ENCODE measurements around the gene GSE1. TPM values are rescaled to one million over a fixed set of nuclear protein-coding genes. Genes with fewer than 3 reads are reported as not detected.
A peak's percentile ranks its signal among the peaks of the same experiment; 100 is the strongest.

Gene GSE1
- total RNA-seq, 1 experiment from 2014 or later = 11.3 TPM

DNA sequence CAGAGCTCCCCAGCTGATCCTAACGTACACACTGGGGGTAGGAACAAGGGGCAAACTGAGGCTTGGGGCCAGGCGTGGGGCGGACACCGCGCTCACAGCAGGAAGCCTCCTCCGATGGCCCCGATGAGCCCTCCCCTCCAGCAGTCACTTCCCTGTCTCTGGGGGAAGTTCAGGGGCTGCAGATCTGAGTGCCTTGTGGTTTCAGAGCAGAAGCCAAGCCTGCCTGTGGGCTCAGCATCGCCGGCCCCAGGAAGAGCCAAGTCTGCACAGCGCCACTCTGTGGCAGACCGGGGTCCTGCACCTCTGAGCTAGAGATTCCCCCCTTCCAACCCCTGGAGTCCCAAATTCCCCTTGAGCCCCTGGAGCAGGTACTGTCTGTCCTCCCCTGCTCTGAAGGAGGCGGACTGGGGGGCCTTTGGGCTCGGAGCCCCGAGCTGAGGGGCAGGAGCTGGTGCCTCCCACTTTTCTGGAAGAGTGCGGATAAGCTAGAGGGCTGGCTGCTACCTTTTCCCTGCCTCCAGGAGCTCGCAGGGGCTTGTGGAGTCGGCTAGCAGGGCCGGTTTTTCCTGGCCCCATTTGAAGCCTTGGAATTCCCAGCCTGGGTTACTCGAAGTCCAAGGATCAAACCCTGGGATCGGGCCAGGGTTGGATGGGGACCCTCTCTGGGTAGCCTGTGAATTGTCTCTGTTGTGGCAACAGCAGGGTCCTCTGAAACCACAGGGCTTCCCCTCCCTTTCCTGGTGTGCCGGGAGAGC is 2.9 kb downstream of the GSE1 start:
- peak; percentile 53 for DNase-seq (ENCODE audit: extremely low read depth, low read depth)

DNA sequence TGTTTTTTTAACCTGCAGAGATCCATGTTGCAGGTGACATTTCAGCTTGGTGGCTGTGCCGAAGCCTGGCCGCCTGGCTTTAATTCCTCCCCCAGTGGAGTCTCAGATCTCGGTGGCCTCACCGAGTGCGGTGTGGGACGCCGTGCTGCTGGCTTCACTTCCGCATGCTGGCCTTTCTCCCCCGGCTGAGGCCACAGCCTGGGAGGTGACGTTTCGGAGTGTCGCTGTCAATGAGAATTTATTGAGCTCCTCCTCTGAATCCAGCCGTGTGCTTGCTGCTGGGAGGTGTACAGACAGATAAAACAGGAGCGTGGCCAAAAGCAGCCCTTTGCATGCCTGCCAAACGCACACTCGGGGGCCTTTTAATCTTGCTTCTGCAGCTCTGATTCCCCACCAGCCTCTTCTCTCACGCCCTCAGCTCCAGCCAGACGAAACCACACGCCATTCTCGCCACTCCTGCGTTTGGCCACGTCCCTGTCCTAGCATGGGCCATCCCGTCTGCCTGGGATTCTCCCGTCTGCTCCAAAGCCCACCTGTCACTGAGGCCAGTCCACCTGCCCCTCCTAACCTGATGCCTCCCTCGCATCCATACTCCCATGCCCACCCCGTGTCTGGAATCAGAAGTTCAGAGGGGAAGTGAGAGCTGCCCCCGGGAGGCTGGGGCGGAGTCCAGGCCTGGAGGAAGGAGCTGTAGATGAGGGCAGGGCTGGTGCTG is 3.6 kb downstream of the GSE1 start:
- DNase-seq (ENCODE audit: extremely low read depth, low read depth) = no peak

- no peak for DNase-seq (ENCODE audit: extremely low read depth, low read depth)
Measured at GRCh38 chr16:85617948-85618347, 4.8 kb downstream of the GSE1 start.

- no peak for DNase-seq (ENCODE audit: extremely low read depth, low read depth)
Measured at GRCh38 chr16:85618521-85618920, 5.4 kb downstream of the GSE1 start.

DNA sequence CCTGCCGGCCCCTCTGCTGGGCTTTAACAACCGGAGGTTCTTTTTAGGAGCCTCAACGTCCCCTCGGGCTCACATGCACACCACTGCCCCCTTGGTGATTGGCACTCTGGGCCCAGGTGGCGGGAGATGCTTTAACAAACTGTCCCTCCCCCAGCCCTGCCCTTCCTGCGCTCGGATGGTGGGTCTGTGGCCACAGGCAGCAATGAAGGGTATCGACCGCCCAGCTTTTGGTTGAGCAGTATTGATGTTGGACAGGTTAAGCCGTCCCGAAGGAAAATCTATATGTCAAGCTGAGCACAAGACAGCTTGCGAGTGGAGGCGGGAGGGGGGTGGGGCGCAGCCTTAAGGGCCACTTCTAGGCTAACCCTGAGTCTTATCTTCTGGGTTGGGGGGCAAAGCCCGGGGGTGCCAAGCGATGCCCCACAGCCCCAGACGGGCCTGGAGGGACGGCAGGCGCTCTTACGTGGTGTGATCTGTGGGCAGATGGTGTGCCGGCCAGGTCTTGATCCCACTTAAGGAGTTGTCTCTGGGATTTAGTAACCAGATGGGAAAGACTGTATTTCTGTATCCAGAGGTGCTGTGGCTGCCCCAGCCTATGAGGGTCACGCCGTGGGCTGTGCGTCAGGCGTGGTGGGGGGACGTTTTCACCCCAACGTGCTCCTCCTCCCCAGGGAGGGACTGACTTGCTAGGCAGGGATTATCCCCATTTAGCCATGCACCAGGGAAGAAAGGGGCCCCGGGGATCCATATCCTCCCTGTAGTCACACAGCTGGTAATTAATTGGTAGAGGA is 6.2 kb downstream of the GSE1 start:
- DNase-seq (ENCODE audit: extremely low read depth, low read depth) = no peak

- DNase-seq (ENCODE audit: extremely low read depth, low read depth) = no peak
Measured at GRCh38 chr16:85620374-85620773, 7.3 kb downstream of the GSE1 start.

DNA sequence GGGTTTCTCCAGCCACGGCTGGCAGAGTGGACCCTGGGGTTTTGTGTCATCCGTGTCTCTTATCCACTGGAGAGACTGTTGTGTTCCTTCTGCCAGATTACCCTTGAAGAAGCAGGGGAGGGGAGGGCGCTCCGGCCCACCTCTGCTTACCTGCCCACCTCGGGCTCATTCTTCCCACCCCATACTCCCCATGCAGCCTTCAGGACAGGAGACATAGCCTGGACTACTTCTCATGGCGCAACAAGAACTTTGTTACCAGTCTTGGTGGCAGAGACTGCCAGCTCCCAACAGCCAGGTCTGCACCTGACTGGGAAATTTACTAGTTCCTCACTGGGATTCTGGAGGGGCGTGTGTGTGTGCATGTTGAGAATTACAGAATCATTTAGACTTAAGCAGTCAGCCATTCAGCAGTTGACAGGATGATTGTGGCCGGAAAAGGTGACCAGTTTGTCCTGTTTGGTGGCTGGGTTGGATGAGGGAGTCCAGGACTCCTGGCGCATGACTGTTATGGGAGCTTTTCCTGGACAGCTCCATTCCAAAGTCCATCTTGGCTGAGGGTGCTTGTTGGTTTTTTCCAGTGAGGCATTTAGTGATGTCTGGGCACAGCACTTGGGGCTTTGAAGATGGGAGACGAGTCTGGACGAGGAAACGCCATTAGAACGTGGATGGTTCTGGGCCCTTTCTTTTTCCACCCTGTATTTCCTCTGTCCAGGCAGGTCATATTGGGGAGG is 8.7 kb downstream of the GSE1 start:
- no peak for DNase-seq (ENCODE audit: extremely low read depth, low read depth)

- DNase-seq (ENCODE audit: extremely low read depth, low read depth) = no peak
Measured at GRCh38 chr16:85622683-85623082, 9.6 kb downstream of the GSE1 start.

GRCh38 chr16:85623250-85623649 is 10.1 kb downstream of the GSE1 start:
- no peak for DNase-seq (ENCODE audit: extremely low read depth, low read depth)

DNA sequence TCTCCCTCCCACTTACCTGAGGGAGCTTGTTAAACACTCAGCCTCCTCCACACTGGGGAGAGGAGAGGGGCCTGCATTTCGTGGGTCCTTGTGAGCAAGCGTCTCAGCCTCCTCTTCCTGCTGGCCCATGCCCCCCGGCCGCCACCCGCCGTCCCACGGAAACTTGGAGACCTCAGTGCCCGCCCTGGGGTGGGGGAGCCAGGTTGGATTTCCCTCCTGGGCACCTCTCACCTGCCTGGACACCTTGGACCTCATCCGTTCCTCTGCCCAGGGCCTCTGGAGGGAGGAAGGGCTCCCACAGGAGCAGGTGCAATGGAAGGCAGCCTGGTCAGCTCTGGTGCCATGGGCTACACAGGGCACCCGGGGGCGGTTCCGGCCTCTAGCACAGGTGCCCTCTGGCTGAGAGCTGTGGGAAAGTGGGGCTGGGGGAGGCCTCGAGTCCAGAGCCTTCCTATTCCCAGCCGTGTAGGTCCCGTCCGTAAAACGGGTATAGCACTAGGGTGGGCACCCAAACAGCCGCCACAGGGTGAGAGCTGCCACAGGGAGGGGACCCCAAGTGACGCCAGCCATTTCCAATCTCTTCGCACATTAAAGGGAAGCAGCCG is 11.0 kb downstream of the GSE1 start:
- DNase-seq (ENCODE audit: extremely low read depth, low read depth) = no peak

GRCh38 chr16:85624646-85625045 is 11.5 kb downstream of the GSE1 start:
- no peak for DNase-seq (ENCODE audit: extremely low read depth, low read depth)

- DNase-seq (ENCODE audit: extremely low read depth, low read depth) = no peak
Measured at GRCh38 chr16:85625053-85625452, 11.9 kb downstream of the GSE1 start.

GRCh38 chr16:85625485-85626117 is 12.5 kb downstream of the GSE1 start:
- no peak for DNase-seq (ENCODE audit: extremely low read depth, low read depth)

- no peak for DNase-seq (ENCODE audit: extremely low read depth, low read depth)
Measured at GRCh38 chr16:85626191-85626981, 13.3 kb downstream of the GSE1 start.

GRCh38 chr16:85627089-85627488 is 14.0 kb downstream of the GSE1 start:
- no peak for DNase-seq (ENCODE audit: extremely low read depth, low read depth)

DNA sequence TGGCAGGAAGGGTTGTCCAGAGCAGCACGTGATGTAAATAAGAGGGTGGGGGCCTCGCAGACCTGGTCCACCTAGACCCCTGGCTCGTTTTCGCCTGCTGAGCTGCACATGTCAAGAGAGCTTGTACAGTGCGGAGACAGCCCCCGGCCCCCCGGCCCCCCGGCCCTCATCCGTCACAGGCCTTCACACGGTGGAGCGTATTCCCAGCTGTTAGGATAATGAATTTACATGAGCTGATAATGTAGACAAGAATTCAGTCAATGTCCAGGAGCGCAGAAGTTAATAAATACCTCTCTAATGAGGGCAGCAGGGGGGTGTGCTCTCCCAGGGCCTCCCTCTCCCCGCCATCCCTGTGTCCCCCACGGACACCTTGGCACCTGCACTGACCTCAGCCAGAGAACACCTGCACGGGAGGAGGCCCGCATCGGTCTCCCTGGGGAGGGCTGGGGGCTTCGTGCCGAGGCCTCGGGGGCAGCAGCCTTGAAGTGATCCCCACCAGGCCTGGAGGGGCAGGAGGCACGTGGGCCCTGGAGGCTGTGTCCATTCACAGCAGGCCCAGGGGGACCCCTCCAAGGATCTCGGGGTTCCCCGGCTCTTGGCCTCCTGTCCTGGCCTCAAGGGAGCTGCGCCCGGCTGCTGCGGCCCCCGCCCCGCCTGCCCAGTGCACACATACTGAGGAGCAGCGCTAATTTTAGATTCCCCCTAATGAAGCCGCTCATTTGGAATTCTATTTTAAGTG is 14.6 kb downstream of the GSE1 start:
- no peak for DNase-seq (ENCODE audit: extremely low read depth, low read depth)

- no peak for DNase-seq (ENCODE audit: extremely low read depth, low read depth)
Measured at GRCh38 chr16:85628265-85628556, 15.1 kb downstream of the GSE1 start.

DNA sequence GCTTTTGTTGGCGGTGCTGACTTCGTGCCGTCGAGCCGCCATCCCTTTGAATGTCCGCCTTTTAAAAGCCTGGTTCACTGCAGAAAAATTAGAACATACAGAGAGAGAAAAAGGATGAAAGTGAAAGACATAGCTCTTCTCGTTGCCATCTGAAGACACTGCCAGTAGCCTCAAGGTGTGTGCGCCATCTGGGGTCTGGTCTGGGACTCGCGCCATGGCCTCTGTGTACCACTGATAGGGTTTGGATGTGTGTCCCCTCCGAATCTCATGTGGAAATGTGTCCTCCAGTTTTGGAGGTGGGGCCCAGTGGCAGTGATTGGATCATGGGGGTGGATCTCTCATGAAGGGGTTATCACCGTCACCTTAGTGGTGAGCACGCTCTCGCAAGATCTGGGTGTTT is 15.5 kb downstream of the GSE1 start:
- DNase-seq (ENCODE audit: extremely low read depth, low read depth) = no peak

GRCh38 chr16:85629326-85629725 is 16.2 kb downstream of the GSE1 start:
- DNase-seq (ENCODE audit: extremely low read depth, low read depth) = no peak

Measured in NCI-H460 (cell line).